BLaER1 treated with 17β-estradiol and CSF1 and Interleukin-3, amounts not matched to agents 10 nM and 100 nM (cell line): ENCODE measurements around the gene PURB.
"Not testable (repeated sequence)": the region's sequence is repeated elsewhere in the genome, so short reads cannot be mapped to it uniquely, and the experiment has no call there.

ENCODE experiments used
- H3K27ac ChIP-seq, 11 experiments: shearing (Covaris generic); formaldehyde crosslinking; 2 replicates each; pipeline ENCODE4 v1.8.1; 2022
- H3K27me3 ChIP-seq, 11 experiments: shearing (Covaris generic); formaldehyde crosslinking; 2 replicates each; pipeline ENCODE4 v1.8.1; 2022
- H3K36me3 ChIP-seq, 11 experiments: shearing (Covaris generic); formaldehyde crosslinking; 2 replicates each; pipeline ENCODE4 v1.8.1; 2022
- H3K4me1 ChIP-seq, 10 experiments: shearing (Covaris generic); formaldehyde crosslinking; 2 replicates each; pipeline ENCODE4 v1.8.1; 2022
- H3K4me2 ChIP-seq, 11 experiments: shearing (Covaris generic); formaldehyde crosslinking; 2 replicates each; pipeline ENCODE4 v1.8.1; 2022
- H3K4me3 ChIP-seq, 10 experiments: shearing (Covaris generic); formaldehyde crosslinking; 2 replicates each; pipeline ENCODE4 v1.8.1; 2022
- H3K9ac ChIP-seq, 11 experiments: shearing (Covaris generic); formaldehyde crosslinking; 2 replicates each; pipeline ENCODE4 v1.8.1; 2022
- H3K9me3 ChIP-seq, 11 experiments: shearing (Covaris generic); formaldehyde crosslinking; replicated peaks in 1 of 11; 2 replicates each; pipeline ENCODE4 v1.8.1; 2022
- H4K20me1 ChIP-seq, 11 experiments: shearing (Covaris generic); formaldehyde crosslinking; 2 replicates each; pipeline ENCODE4 v1.8.1; 2022
- Cebpa-rat ChIP-seq, 11 experiments: shearing (Covaris generic); IDR thresholded peaks; 2 replicates each; pipeline ENCODE4 v1.8.1; 2022

The PURB gene

DNA sequence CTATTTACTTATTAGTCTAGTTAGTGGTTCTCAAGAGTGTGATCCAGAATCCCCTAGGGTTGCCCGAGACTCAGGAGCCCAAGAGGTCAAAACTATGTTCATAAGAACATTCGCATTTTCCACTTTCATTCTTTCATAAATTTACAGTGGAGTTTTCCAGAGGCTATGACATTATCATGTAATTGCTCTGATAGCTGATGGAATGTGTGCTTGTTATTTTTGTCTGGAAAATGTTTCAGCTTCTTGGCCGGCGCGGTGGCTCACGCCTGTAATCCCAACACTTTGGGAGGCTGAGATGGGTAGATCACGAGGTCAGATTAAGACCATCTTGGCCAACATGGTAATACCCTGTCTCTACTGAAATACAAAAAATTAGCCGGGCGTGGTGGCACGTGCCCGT, 10.1 kb downstream of the PURB start:
- TF ChIP-seq Cebpa-rat (IDR thresholded peaks at IDR 0.05): no peak
- Histone ChIP-seq H3K9ac (no peak overlapping the region), H3K4me1 (peaks cover 6 to 41% (median 8%) of the 10 kb centered on the region in 10 experiments), H3K4me3 (no peak overlapping the region), H3K9me3 (peaks cover 27 to 32% (median 30%) of the 10 kb centered on the region in 11 experiments), H3K36me3 (peaks cover 0 to 29% (median 16%) of the 10 kb centered on the region in 11 experiments; a peak in 13 of 22 replicates), H3K4me2 (no peak overlapping the region), H3K27me3 (no peaks in the 10 kb centered on the region), H4K20me1 (peaks cover 8 to 48% (median 31%) of the 10 kb centered on the region in 11 experiments; a peak in 19 of 22 replicates), H3K27ac (no peak overlapping the region)

DNA sequence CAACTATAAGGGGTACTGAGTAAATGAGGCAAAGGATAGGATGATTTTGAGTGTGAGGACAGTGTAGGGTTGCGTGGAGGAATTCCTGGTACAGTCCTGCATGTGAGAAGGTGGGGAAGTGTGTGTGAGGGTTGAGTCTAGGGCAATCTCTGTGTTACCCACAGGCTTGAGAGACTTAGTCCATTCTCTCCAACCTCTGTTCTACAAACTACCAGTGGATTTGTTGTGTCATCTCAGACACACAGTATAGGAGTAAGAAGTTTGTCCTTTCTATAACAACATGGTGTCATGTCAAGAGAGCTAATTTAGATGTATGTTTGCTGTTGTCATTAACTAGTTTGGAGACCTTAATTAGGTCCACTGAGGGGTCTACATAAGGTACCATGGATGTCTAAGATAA, 12.5 kb downstream of the PURB start:
- peaks cover 28 to 38% (median 34%) of the 10 kb centered on the region in 11 experiments for H3K9me3 ChIP-seq
- TF ChIP-seq Cebpa-rat (IDR thresholded peaks at IDR 0.05): no peak

DNA sequence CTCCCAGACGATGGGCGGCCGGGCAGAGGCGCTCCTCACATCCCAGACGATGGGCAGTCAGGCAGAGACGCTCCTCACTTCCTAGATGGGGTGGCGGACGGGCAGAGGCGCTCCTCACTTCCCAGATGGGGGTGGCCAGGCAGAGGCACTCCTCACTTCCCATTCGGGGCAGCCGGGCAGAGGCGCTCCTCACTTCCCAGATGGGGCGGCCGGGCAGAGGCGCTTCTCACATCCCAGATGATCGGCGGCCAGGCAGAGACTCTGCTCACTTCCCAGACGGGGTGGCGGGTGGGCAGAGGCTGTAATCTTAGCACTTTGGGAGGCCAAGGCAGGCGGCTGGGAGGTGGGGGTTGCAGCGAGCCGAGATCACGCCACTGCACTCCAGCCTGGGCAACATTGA, 13.4 kb downstream of the PURB start:
- Histone ChIP-seq H3K4me1 (peaks cover 0 to 29% (median 0%) of the 10 kb centered on the region in 10 experiments; a peak in 6 of 20 replicates), H3K9me3 (peaks cover 28 to 38% (median 34%) of the 10 kb centered on the region in 11 experiments), H4K20me1 (peaks cover 0 to 17% (median 9%) of the 10 kb centered on the region in 11 experiments; a peak in 10 of 22 replicates)
- H3K36me3 ChIP-seq, H3K27ac ChIP-seq, H3K9ac ChIP-seq, H3K4me2 ChIP-seq, H3K27me3 ChIP-seq, H3K4me3 ChIP-seq: not testable (repeated sequence)

More for the DNA sequence above, 12.5 kb downstream of the PURB start:
- no peak overlapping the region for H3K9ac ChIP-seq
- no peak overlapping the region for H3K4me3 ChIP-seq
- H3K4me1 ChIP-seq: peaks cover 0 to 23% (median 0%) of the 10 kb centered on the region in 10 experiments; a peak in 4 of 20 replicates
- peaks cover 0 to 25% (median 17%) of the 10 kb centered on the region in 11 experiments; a peak in 11 of 22 replicates for H4K20me1 ChIP-seq
- no peak overlapping the region for H3K4me2 ChIP-seq
- peaks cover 0 to 7% (median 4%) of the 10 kb centered on the region in 11 experiments; a peak in 8 of 22 replicates for H3K36me3 ChIP-seq
- no peaks in the 10 kb centered on the region for H3K27me3 ChIP-seq
- no peak overlapping the region for H3K27ac ChIP-seq

DNA sequence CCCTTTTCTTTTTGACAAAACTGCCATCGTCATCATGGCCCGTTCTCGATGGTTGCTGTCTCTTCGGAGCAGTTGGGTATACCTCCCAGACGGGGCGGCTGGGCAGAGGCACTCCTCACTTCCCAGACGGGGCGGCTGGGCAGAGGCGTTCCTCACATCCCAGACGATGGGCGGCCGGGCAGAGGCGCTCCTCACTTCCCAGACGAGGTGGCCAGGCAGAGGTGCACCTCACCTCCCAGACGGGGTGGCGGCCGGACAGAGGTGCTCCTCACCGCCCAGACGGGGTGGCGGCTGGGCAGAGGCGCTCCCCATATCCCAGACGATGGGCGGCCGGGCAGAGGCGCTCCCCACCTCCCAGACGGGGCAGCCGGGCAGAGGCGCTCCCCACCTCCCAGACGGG, 14.6 kb downstream of the PURB start:
- not testable (repeated sequence) for H4K20me1 ChIP-seq, H3K4me2 ChIP-seq, H3K27me3 ChIP-seq, H3K36me3 ChIP-seq, H3K27ac ChIP-seq, H3K9ac ChIP-seq, H3K4me3 ChIP-seq
- H3K9me3 ChIP-seq: peaks cover 28 to 38% (median 34%) of the 10 kb centered on the region in 11 experiments
- H3K4me1 ChIP-seq: peaks cover 0 to 19% (median 0%) of the 10 kb centered on the region in 10 experiments; a peak in 6 of 20 replicates

DNA sequence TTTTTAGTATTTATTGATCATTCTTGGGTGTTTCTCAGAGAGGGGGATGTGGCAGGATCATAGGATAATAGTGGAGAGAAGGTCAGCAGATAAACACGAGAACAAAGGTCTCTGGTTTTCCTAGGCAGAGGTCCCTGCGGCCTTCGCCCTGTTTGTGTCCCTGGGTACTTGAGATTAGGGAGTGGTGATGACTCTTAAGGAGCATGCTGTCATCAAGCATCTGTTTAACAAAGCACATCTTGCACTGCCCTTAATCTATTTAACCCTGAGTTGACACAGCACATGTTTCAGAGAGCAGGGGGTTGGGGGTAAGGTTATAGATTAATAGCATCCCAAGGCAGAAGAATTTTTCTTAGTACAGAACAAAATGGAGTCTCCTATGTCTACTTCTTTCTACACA, 15.0 kb downstream of the PURB start:
- H3K27me3 ChIP-seq, H3K4me3 ChIP-seq, H3K4me2 ChIP-seq, H3K27ac ChIP-seq, H4K20me1 ChIP-seq, H3K36me3 ChIP-seq, H3K9ac ChIP-seq: not testable (repeated sequence)
- Histone ChIP-seq H3K4me1 (peaks cover 0 to 16% (median 0%) of the 10 kb centered on the region in 10 experiments; a peak in 6 of 20 replicates), H3K9me3 (peaks cover 28 to 38% (median 34%) of the 10 kb centered on the region in 11 experiments)

DNA sequence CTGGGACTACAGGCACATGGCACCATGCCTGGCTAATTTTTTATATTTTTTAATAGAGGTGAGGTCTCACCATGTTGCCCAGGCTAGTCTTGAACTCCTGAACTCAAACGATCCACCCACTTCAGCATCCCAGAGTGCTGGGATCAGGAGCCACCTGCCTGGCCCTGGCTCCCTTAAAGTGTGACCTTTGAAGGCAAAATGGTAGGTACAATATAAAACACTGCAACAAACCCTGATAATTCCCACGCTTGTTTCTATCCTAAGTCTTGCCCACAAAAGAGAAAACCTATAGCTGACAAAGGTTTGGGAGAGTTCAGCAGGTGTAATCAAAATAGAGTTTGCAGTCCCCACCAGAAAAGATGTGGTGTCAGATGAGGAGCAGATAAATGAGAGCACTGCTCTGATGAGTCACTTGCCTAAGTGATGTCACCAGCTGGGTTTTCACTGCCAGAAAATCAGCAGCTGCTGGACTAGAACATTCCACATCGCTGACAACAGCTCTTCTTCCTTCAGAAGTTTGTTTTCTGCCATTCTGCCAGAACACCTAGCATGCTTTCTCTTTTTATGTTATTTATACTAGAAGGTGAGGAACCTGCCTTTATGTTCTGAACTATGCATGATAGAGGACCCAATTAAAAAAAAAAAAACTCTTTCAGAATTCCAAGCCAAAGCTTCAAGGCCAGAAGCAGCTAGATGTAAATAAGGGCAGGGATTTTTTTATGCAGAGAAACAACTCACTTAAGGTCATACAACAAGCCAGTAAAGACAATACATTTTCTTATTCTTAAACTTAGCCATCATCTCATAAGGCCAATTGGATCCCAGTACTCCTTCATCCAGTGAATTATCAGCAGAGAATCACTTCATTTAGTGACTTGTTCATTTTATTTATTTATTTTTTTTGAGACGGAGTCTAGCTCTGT, 18.0 kb downstream of the PURB start:
- H3K27ac ChIP-seq: no peak overlapping the region
- TF ChIP-seq Cebpa-rat (IDR thresholded peaks at IDR 0.05): no peak
- peaks cover 21 to 27% (median 24%) of the 10 kb centered on the region in 11 experiments for H3K9me3 ChIP-seq
- H3K9ac ChIP-seq: no peak overlapping the region
- H3K4me2 ChIP-seq: peak overlapping the region in 3 of 11 experiments; percentile 18 to 47 (median 24); a peak in 3 of 22 replicates
- H4K20me1 ChIP-seq: no peaks in the 10 kb centered on the region
- peaks cover 0 to 12% (median 0%) of the 10 kb centered on the region in 10 experiments; a peak in 6 of 20 replicates for H3K4me1 ChIP-seq
- H3K27me3 ChIP-seq: no peaks in the 10 kb centered on the region
- H3K36me3 ChIP-seq: no peaks in the 10 kb centered on the region
- no peak overlapping the region for H3K4me3 ChIP-seq

DNA sequence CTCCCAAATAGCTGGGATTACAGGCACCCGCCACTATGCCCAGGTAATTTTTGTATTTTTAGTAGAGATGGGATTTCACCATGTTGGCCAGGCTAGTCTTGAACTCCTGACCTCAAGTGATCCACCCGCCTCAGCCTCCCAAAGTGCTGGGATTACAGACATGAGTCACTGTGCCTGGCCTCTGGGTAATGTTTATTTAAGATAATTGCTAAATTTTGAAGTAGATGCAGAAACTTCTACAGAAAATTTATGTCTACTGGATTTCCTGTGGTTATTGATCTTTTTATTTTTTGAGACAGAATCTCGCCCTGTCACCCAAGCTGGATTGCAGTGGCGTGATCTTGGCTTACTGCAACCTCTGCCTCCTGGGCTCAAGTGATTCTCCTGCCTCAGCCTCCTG, 23.4 kb downstream of the PURB start:
- H3K4me3 ChIP-seq: not testable (repeated sequence)

DNA sequence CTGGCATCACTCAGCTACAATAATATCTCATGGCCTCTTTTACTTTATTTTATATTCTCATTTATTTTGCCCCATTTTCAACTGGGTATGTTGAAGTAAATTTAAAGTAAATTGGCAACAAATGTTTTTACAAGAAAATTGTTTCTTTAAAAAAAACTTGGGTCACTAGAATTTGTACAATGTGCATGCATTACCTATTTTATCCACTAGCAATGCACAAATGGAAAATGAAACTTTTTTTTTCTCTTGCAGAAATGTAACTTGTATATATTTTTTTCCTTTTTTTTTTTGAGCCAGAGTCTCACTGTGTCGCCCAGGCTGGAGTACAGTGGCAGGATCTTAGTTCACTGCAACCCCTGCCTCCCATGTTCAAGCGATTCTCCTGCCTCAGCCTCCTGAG, 27.2 kb downstream of the PURB start:
- Histone ChIP-seq H3K4me1 (peaks cover 0 to 13% (median 0%) of the 10 kb centered on the region in 10 experiments; a peak in 3 of 20 replicates), H4K20me1 (no peaks in the 10 kb centered on the region), H3K4me3 (no peak overlapping the region), H3K4me2 (no peak overlapping the region), H3K36me3 (no peaks in the 10 kb centered on the region), H3K9ac (no peak overlapping the region), H3K27ac (no peak overlapping the region), H3K9me3 (no peaks in the 10 kb centered on the region), H3K27me3 (no peaks in the 10 kb centered on the region)
- TF ChIP-seq Cebpa-rat (IDR thresholded peaks at IDR 0.05): no peak

More for the DNA sequence above, 23.4 kb downstream of the PURB start:
- not testable (repeated sequence) for H3K27me3 ChIP-seq, H3K27ac ChIP-seq, H3K4me1 ChIP-seq, H3K36me3 ChIP-seq, H4K20me1 ChIP-seq, H3K9me3 ChIP-seq, H3K9ac ChIP-seq, H3K4me2 ChIP-seq

DNA sequence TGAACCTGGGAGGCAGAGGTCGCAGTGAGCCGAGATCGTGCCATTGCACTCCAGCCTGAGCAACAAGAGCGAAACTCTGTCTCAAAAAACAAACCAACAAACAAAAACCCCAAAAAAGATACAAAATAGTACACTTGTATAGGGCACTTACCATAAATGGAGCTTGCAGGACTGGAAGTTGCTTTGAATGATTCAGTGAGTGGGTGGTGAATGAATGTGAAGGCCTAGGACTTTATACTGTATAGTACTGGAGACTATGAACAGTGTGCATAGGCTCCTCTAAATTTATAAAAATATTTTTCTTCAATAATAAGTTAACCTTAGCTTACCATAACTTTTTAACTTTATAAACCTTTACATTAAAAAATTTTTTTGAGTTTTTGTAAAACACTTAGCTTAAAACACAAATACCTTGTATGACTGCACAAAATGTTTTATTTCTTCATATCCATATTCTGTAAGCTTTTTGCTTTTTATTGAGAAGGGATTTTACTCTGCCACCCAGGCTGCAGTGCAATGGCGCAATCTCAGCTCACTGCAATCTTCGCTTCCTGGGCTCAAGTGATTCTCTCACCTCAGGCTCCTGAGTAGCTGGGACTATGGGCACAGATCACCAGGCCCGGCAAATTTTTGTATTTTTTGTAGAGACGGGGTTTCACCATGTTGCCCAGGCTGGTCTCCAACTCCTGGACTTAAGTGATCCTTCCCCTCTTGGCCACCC, 30.5 kb downstream of the PURB start:
- TF ChIP-seq Cebpa-rat (IDR thresholded peaks at IDR 0.05): no peak
- Histone ChIP-seq H3K36me3 (no peaks in the 10 kb centered on the region), H3K9ac (peak overlapping the region in 4 of 11 experiments; percentile 3 to 34 (median 7); a peak in 2 of 22 replicates), H3K27me3 (no peaks in the 10 kb centered on the region), H3K27ac (no peak overlapping the region), H4K20me1 (no peaks in the 10 kb centered on the region), H3K4me3 (no peak overlapping the region), H3K4me1 (peaks cover 0 to 27% (median 2%) of the 10 kb centered on the region in 10 experiments; a peak in 13 of 20 replicates), H3K4me2 (no peak overlapping the region), H3K9me3 (no peaks in the 10 kb centered on the region)
